Measurements from ENCODE around the gene DGKI. TPM values are rescaled to one million over a fixed set of nuclear protein-coding genes. Genes with fewer than 3 reads are reported as not detected.

DGKI gene
- total RNA-seq, 1 experiment from 2014 or later, result 0.41 TPM

GRCh38 chr7:137335814-137336213, 511.0 kb downstream of the DGKI start:
- Histone ChIP-seq H3K9me3 (ENCODE audit: insufficient read depth, low read depth) (no peaks in the 10 kb centered on the region), H2AFZ (no peak overlapping the region), H3K4me2 (no peak overlapping the region), H3F3A (ENCODE audit: insufficient read depth, low read depth) (no peaks in the 10 kb centered on the region), H3K79me2 (ENCODE audit: low read depth) (no peaks in the 10 kb centered on the region), H3K4me1 (replicated peaks; ENCODE audit: insufficient read depth) (no peaks in the 10 kb centered on the region), H4K20me1 (ENCODE audit: insufficient read depth) (no peaks in the 10 kb centered on the region), H3K27ac (no peak overlapping the region), H3K4me3 (no peak overlapping the region), H3K27me3 (ENCODE audit: insufficient read depth, low read depth) (no peaks in the 10 kb centered on the region), H3K36me3 (ENCODE audit: low read depth) (no peaks in the 10 kb centered on the region), H3K9me2 (ENCODE audit: insufficient read depth) (no peaks in the 10 kb centered on the region)
- POLR2A ChIA-PET (ENCODE audit: unreplicated experiment), result no interaction called here
- peak in 1 of 2 experiments; percentile 8 for DNase-seq
- TF ChIP-seq CTCF (conservative IDR thresholded peaks at IDR 0.05) (no peak), EZH2 (IDR thresholded peaks at IDR 0.05; ENCODE audit: low read depth) (no peak)
- intact Hi-C loops (cut with micrococcal nuclease; ENCODE audit: unreplicated experiment), result no loop called here
- no TSS peak for BruUV-seq (replicated peaks)
- CTCF ChIA-PET, result no interaction called here

- ChIA-PET CTCF (no interaction called here), POLR2A (ENCODE audit: unreplicated experiment) (no interaction called here)
- Histone ChIP-seq H3K36me3 (ENCODE audit: low read depth) (no peaks in the 10 kb centered on the region), H3K27me3 (ENCODE audit: insufficient read depth, low read depth) (no peaks in the 10 kb centered on the region), H3K4me1 (replicated peaks; ENCODE audit: insufficient read depth) (no peaks in the 10 kb centered on the region), H3K9me2 (ENCODE audit: insufficient read depth) (no peaks in the 10 kb centered on the region), H3F3A (ENCODE audit: insufficient read depth, low read depth) (no peaks in the 10 kb centered on the region), H3K79me2 (ENCODE audit: low read depth) (no peaks in the 10 kb centered on the region), H2AFZ (no peak overlapping the region), H3K4me2 (no peak overlapping the region), H4K20me1 (ENCODE audit: insufficient read depth) (no peaks in the 10 kb centered on the region), H3K27ac (no peak overlapping the region), H3K9me3 (ENCODE audit: insufficient read depth, low read depth) (no peaks in the 10 kb centered on the region), H3K4me3 (no peak overlapping the region)
- no peak for DNase-seq
- BruUV-seq (replicated peaks), result no TSS peak
- intact Hi-C loops (cut with micrococcal nuclease; ENCODE audit: unreplicated experiment), result no loop called here
- TF ChIP-seq CTCF (conservative IDR thresholded peaks at IDR 0.05), result no peak
- TF ChIP-seq EZH2 (IDR thresholded peaks at IDR 0.05; ENCODE audit: low read depth), result no peak
These were observed 515.4 kb downstream of the DGKI start for GRCh38 chr7:137331378-137331777.

Other genes starting within 250 kb of the DGKI start
- 41.2 and 41.9 TPM in 2 replicates for gene CREB3L2, start 155.1 kb upstream of the DGKI start, total RNA-seq (2021)
- gene AKR1D1, start 229.5 kb upstream of the DGKI start, total RNA-seq (2021), result not detected in 2 replicates